Smooth muscle cell (in vitro differentiated cells): ENCODE data around the gene CALD1. TPM values are rescaled to one million over a fixed set of nuclear protein-coding genes. Genes with fewer than 3 reads are reported as not detected.

Experiments used
- DNase-seq: peaks from one replicate; lab custom pipeline; 2025; ENCODE audit not compliant: unreplicated experiment; lab: John Stamatoyannopoulos, UW
- H2AFZ ChIP-seq: fragments of 200-600 bp; sonication (generic); 2 replicates; pipeline ENCODE4 v1.6.0; 2016; ENCODE audit warnings: antibody characterized with exemption, low read depth, mild to moderate bottlenecking
- H3F3A ChIP-seq: fragments of 200-600 bp; sonication (generic); 2 replicates; pipeline ENCODE4 v1.6.0; 2017; ENCODE audit warnings: antibody characterized with exemption, low read depth
- H3K27ac ChIP-seq: fragments of 200-600 bp; sonication (generic); 2 replicates; pipeline ENCODE4 v1.5.1; 2016; ENCODE audit warnings: low read depth, mild to moderate bottlenecking
- H3K27me3 ChIP-seq: fragments of 200-600 bp; sonication (generic); 2 replicates; pipeline ENCODE4 v1.6.1; 2016; ENCODE audit warnings: low read depth, mild to moderate bottlenecking
- H3K36me3 ChIP-seq: fragments of 200-600 bp; sonication (generic); 2 replicates; pipeline ENCODE4 v1.5.1; 2016; ENCODE audit warnings: low read depth
- H3K4me1 ChIP-seq: fragments of 200-600 bp; sonication (generic); 2 replicates; pipeline ENCODE4 v1.5.1; 2016; ENCODE audit warnings: low read depth
- H3K4me2 ChIP-seq: fragments of 200-600 bp; sonication (generic); 2 replicates; pipeline ENCODE4 v1.6.0; 2016; ENCODE audit warnings: mild to moderate bottlenecking
- H3K4me3 ChIP-seq: fragments of 200-600 bp; sonication (generic); 2 replicates; pipeline ENCODE4 v1.5.1; 2016; ENCODE audit warnings: mild to moderate bottlenecking
- H3K79me2 ChIP-seq: fragments of 200-600 bp; sonication (generic); 2 replicates; pipeline ENCODE4 v1.6.0; 2016; ENCODE audit warnings: low read depth, mild to moderate bottlenecking
- H3K9ac ChIP-seq: fragments of 200-600 bp; sonication (generic); 2 replicates; pipeline ENCODE4 v1.6.0; 2016; ENCODE audit warnings: low read depth
- H3K9me3 ChIP-seq: fragments of 200-600 bp; sonication (generic); replicated peaks from 2 replicates; pipeline ENCODE4 v1.5.1; 2016; ENCODE audit warnings: low read depth
- H4K20me1 ChIP-seq: fragments of 200-600 bp; sonication (generic); 2 replicates; pipeline ENCODE4 v1.6.0; 2016; ENCODE audit warnings: low read depth
- WGBS: methylation state at CpG from one replicate; pipeline ENCODE4 v1.1.7; 2016; ENCODE audit warnings: low lambda C conversion rate; 5-methylcytosine and 5-hydroxymethylcytosine counted together
- polyA plus RNA-seq: library from polyadenylated mRNA; unstranded; fragments of >200 nt; fragmentation: Nextera tagmentation; extraction: Ambion mirVana; gene quantifications from 2 replicates; pipeline ENCODE4 v1.2.1, GENCODE V29; 2016
- total RNA-seq: library from RNA; depleted of rRNA; stranded (reverse); fragments of >200 nt; gene quantifications from 2 replicates; pipeline ENCODE4 v1.2.3, GENCODE V29; 2014
- TF ChIP-seq, protein P1 (sequence below): fragments of 200-600 bp; sonication (generic); IDR thresholded peaks from 2 replicates; pipeline ENCODE4 v1.5.1; 2017; ENCODE audit warnings: borderline replicate concordance, mild to moderate bottlenecking, antibody characterized with exemption; ENCODE audit not compliant: insufficient read depth, poor library complexity, severe bottlenecking

CALD1 gene
- total and polyA plus RNA-seq, 2 experiments from 2014 or later: 948 to 1,552 TPM

DNA sequence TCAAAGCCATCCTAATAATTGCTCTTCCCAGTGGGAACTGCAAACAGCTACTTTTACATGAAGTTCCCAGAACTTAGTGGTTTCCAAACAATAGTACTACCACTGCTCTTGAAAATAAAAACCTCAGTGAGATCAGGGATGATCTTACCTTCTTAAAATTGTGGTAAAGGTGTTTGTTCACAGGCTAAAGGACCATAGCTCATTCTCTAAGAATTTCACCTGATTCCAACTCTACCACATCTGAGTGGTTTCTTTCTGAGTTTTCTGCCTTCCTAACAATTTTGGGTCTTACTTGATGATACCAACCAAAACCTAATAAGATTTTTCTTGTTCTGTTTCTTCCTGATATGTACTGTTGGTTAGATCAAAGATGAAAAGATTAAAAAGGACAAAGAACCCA lies 161.3 kb downstream of the CALD1 start:
- Histone ChIP-seq H3K9ac (peak overlapping the region; percentile 87), H3K4me2 (peak overlapping the region; percentile 56)

DNA sequence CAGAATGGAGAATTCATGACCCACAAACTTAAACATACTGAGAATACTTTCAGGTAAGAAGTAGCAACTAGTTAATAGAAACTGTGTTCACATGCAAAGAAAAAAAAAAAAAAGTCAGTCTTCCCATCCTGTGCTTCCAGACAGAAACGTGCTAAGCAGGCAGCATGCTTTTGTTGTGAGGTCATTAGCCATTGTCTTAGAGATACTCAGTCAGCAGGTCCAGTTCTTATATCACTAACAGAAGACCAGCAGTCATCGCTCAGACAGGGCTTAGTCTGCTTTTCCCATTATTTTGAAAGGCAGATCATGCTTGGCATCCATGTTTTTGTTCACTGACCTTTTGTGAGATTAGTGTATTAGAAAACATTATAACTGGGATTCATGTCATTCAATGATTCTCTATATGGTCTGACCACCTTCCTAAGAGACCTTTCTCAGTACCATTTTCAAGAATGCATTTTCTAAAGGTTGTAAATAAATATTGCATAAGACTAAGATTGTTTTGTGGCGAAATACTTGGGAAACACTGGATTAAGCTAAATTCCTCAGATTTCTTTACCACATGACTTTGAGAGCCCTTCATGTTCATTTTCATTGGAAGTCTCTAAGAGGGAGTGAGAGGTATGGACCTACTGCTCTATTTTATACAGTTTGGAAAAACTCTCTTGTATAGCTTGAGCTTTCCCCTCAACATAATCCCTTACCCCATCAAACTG lies 161.9 kb downstream of the CALD1 start:
- H4K20me1 ChIP-seq: peaks cover 2% of the 10 kb centered on the region
- H3K4me2 ChIP-seq: peak overlapping the region; percentile 56
- peak overlapping the region; percentile 97 for H3K27ac ChIP-seq
- 4% methylated on average over 3 of the region's 3 CpGs for WGBS
- no peak overlapping the region for H2AFZ ChIP-seq
- no peak for DNase-seq
- H3K4me1 ChIP-seq: peaks cover 27% of the 10 kb centered on the region
- H3K27me3 ChIP-seq: no peaks in the 10 kb centered on the region
- H3F3A ChIP-seq: peaks cover 69% of the 10 kb centered on the region
- H3K79me2 ChIP-seq: peaks cover 46% of the 10 kb centered on the region
- peak overlapping the region; percentile 87 for H3K9ac ChIP-seq
- TF ChIP-seq, protein P1, sequence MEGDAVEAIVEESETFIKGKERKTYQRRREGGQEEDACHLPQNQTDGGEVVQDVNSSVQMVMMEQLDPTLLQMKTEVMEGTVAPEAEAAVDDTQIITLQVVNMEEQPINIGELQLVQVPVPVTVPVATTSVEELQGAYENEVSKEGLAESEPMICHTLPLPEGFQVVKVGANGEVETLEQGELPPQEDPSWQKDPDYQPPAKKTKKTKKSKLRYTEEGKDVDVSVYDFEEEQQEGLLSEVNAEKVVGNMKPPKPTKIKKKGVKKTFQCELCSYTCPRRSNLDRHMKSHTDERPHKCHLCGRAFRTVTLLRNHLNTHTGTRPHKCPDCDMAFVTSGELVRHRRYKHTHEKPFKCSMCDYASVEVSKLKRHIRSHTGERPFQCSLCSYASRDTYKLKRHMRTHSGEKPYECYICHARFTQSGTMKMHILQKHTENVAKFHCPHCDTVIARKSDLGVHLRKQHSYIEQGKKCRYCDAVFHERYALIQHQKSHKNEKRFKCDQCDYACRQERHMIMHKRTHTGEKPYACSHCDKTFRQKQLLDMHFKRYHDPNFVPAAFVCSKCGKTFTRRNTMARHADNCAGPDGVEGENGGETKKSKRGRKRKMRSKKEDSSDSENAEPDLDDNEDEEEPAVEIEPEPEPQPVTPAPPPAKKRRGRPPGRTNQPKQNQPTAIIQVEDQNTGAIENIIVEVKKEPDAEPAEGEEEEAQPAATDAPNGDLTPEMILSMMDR: no peak
- H3K9me3 ChIP-seq: no peaks in the 10 kb centered on the region
- H3K36me3 ChIP-seq: peaks cover 9% of the 10 kb centered on the region
- no peak overlapping the region for H3K4me3 ChIP-seq

More for the DNA sequence above, 161.3 kb downstream of the CALD1 start:
- Histone ChIP-seq H3F3A (peaks cover 69% of the 10 kb centered on the region), H3K4me1 (peaks cover 27% of the 10 kb centered on the region), H3K27ac (peak overlapping the region; percentile 97), H2AFZ (no peak overlapping the region), H3K27me3 (no peaks in the 10 kb centered on the region), H3K9me3 (no peaks in the 10 kb centered on the region), H3K36me3 (peaks cover 9% of the 10 kb centered on the region), H3K79me2 (peaks cover 46% of the 10 kb centered on the region), H4K20me1 (peaks cover 2% of the 10 kb centered on the region), H3K4me3 (no peak overlapping the region)
- no peak for DNase-seq
- TF ChIP-seq, protein P1: no peak

DNA sequence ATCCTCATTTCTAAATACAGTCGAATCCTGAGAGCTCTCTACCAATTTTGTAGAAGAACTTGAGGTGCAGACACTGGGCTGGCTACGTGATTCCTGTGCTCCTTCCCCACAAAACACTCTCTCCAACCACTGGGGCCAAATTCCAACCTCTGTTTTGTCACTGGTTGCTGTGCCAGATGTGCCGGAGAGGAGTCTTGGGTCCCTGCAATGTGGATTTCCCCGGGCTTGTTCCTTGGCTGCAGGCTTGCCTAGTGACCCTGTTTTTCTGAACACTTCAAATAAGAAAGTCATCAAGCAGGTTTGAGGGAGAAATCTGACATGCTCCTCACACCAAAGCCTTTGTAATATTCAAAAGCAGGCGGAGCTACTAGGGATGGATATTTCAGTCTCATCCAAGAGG lies 162.5 kb downstream of the CALD1 start:
- peaks cover 46% of the 10 kb centered on the region for H3K79me2 ChIP-seq
- H3K4me1 ChIP-seq: peaks cover 23% of the 10 kb centered on the region
- peak overlapping the region; percentile 87 for H3K9ac ChIP-seq
- H3K36me3 ChIP-seq: peaks cover 9% of the 10 kb centered on the region
- TF ChIP-seq, protein P1: no peak
- H4K20me1 ChIP-seq: peaks cover 2% of the 10 kb centered on the region
- 82% methylated on average over 5 of the region's 5 CpGs for WGBS
- H2AFZ ChIP-seq: no peak overlapping the region
- peak overlapping the region; percentile 97 for H3K27ac ChIP-seq
- H3K4me2 ChIP-seq: peak overlapping the region; percentile 56
- no peak overlapping the region for H3K4me3 ChIP-seq
- peaks cover 71% of the 10 kb centered on the region for H3F3A ChIP-seq
- DNase-seq: no peak
- no peaks in the 10 kb centered on the region for H3K9me3 ChIP-seq
- no peaks in the 10 kb centered on the region for H3K27me3 ChIP-seq
